OCI-LY7 (cell line): Measurements from ENCODE around the gene AGMO.

Experiments used
- EZH2phosphoT487 ChIP-seq: fragments of 200-600 bp; sonication (generic); IDR thresholded peaks from 2 replicates; pipeline ENCODE4 v1.6.1; 2018; ENCODE audit warnings: low read depth, borderline replicate concordance, mild to moderate bottlenecking, mixed run types, antibody characterized with exemption, low read length, moderate library complexity, mixed read lengths
- TF ChIP-seq, protein P1 (sequence below): fragments of 200-600 bp; sonication (generic); conservative IDR thresholded peaks from 2 replicates; pipeline ENCODE4 v1.5.1; 2014; ENCODE audit warnings: mild to moderate bottlenecking, antibody characterized with exemption, low read length, moderate library complexity, mixed read lengths

DNA sequence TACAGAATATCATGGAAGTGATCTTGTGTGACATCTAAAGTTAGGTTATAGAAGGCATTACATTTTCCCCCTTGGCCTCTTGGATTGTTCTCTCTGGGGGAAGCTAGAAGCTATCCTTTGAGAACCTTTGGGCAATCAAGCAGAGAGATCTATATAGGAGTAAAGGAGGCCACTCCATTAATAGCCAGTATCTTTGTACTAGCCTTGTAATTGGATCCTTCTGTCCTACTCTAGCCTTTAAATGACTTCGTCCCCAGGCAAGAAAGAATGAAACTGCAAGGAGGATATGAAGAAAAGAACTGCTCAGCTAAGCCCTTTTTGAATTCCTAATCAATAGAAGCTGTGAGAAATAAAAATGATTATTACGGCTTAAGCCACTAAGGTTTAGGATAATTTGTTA is 230.9 kb downstream of the AGMO start:
- TF ChIP-seq, protein P1, sequence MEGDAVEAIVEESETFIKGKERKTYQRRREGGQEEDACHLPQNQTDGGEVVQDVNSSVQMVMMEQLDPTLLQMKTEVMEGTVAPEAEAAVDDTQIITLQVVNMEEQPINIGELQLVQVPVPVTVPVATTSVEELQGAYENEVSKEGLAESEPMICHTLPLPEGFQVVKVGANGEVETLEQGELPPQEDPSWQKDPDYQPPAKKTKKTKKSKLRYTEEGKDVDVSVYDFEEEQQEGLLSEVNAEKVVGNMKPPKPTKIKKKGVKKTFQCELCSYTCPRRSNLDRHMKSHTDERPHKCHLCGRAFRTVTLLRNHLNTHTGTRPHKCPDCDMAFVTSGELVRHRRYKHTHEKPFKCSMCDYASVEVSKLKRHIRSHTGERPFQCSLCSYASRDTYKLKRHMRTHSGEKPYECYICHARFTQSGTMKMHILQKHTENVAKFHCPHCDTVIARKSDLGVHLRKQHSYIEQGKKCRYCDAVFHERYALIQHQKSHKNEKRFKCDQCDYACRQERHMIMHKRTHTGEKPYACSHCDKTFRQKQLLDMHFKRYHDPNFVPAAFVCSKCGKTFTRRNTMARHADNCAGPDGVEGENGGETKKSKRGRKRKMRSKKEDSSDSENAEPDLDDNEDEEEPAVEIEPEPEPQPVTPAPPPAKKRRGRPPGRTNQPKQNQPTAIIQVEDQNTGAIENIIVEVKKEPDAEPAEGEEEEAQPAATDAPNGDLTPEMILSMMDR, result no peak
- TF ChIP-seq EZH2phosphoT487, result no peak
